Neural crest cell (in vitro differentiated cells): Measurements from ENCODE around the gene FMN1. TPM values are rescaled to one million over a fixed set of nuclear protein-coding genes. Genes with fewer than 3 reads are reported as not detected.

Experiments used
- DNase-seq: peaks from one replicate; pipeline ENCODE4 v3.0.0; 2021; ENCODE audit warnings: low read depth, mixed read lengths, low spot score
- H3K27ac Mint-ChIP-seq: one replicate; pipeline ENCODE4 v1.8.0; 2021; ENCODE audit warnings: mild to moderate bottlenecking, mixed read lengths; ENCODE audit not compliant: unreplicated experiment
- H3K27me3 Mint-ChIP-seq: 2 replicates; pipeline ENCODE4 v1.8.0; 2021; ENCODE audit warnings: low read depth, mild to moderate bottlenecking, mixed read lengths
- H3K36me3 Mint-ChIP-seq: 2 replicates; pipeline ENCODE4 v1.8.0; 2021; ENCODE audit warnings: low read depth, mild to moderate bottlenecking, mixed read lengths
- H3K4me1 Mint-ChIP-seq: 2 replicates; pipeline ENCODE4 v1.8.0; 2021; ENCODE audit warnings: mixed read lengths
- H3K4me3 Mint-ChIP-seq: one replicate; pipeline ENCODE4 v1.8.0; 2021; ENCODE audit warnings: mild to moderate bottlenecking, mixed read lengths
- H3K9me3 Mint-ChIP-seq: 2 replicates; pipeline ENCODE4 v1.8.0; 2021; ENCODE audit warnings: mixed read lengths
- total RNA-seq: library from RNA; stranded (reverse); gene quantifications from 2 replicates; pipeline ENCODE4 v1.2.1, GENCODE V29; 2021
- TF ChIP-seq, protein P1 (sequence below): fragments of 200-600 bp; sonication (generic); conservative IDR thresholded peaks from 2 replicates; pipeline ENCODE4 v1.5.0; 2021; ENCODE audit warnings: antibody characterized with exemption, mild to moderate bottlenecking

The FMN1 gene
- total RNA-seq, 1 donor from 2014 or later: 0.70 TPM

DNA sequence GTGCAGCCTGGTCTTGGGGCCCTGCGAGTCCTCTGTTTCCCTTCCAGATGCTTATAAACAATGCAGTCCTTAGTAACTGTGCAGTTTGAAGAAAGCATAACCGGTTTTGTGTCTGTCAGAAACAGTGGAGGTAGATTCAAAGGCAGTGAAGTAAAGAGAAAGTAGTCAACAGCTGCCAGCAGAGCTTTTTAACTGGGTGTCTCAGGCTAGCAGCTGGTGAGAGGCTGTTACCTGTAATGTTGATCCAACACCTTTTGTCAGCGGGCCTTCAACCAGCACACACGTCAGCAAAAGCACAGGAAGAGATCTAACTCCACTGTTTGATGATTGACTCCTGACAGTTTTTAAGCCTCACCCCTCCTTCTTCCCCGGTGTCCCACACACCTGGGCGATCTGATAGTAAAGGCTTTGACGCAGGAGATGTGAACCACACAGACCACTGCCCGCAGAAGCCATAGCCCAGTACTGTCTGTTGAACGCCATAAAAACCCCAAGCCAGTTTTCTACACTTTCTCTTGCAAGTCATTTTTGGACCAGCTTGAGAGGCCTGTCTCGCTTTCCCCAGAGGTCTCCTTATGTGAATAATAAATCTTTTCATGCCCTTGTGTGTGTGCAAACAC, 178.0 kb downstream of the FMN1 start:
- Mint-ChIP-seq H3K4me3 (no peak overlapping the region), H3K27ac (no peak overlapping the region), H3K4me1 (no peaks in the 10 kb centered on the region), H3K36me3 (no peaks in the 10 kb centered on the region), H3K27me3 (no peaks in the 10 kb centered on the region), H3K9me3 (no peaks in the 10 kb centered on the region)
- TF ChIP-seq, protein P1, sequence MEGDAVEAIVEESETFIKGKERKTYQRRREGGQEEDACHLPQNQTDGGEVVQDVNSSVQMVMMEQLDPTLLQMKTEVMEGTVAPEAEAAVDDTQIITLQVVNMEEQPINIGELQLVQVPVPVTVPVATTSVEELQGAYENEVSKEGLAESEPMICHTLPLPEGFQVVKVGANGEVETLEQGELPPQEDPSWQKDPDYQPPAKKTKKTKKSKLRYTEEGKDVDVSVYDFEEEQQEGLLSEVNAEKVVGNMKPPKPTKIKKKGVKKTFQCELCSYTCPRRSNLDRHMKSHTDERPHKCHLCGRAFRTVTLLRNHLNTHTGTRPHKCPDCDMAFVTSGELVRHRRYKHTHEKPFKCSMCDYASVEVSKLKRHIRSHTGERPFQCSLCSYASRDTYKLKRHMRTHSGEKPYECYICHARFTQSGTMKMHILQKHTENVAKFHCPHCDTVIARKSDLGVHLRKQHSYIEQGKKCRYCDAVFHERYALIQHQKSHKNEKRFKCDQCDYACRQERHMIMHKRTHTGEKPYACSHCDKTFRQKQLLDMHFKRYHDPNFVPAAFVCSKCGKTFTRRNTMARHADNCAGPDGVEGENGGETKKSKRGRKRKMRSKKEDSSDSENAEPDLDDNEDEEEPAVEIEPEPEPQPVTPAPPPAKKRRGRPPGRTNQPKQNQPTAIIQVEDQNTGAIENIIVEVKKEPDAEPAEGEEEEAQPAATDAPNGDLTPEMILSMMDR: no peak
- DNase-seq: no peak

DNA sequence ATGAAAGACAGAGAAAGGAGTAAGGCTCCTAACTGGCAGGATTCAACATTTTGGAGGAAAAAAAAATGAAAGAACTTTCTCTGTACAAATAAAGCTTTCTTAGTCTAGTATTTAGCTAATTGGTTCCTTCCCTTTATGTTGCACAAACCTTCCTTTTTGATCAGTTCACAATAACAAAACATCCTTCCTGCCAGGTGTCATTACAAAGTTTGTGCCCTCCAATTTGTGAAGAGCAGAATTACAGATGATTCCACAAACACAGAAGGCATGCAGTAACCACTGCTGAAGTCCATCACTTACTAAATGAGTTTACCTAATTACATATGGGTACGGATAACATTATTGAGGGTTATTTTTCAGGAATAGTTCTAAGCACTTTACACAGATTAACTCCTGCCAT, 179.9 kb downstream of the FMN1 start:
- Mint-ChIP-seq H3K36me3 (no peaks in the 10 kb centered on the region), H3K4me3 (no peak overlapping the region), H3K4me1 (no peaks in the 10 kb centered on the region), H3K27ac (no peak overlapping the region), H3K27me3 (no peaks in the 10 kb centered on the region), H3K9me3 (peaks cover under 1% of the 10 kb centered on the region)
- TF ChIP-seq, protein P1: no peak
- DNase-seq: no peak

DNA sequence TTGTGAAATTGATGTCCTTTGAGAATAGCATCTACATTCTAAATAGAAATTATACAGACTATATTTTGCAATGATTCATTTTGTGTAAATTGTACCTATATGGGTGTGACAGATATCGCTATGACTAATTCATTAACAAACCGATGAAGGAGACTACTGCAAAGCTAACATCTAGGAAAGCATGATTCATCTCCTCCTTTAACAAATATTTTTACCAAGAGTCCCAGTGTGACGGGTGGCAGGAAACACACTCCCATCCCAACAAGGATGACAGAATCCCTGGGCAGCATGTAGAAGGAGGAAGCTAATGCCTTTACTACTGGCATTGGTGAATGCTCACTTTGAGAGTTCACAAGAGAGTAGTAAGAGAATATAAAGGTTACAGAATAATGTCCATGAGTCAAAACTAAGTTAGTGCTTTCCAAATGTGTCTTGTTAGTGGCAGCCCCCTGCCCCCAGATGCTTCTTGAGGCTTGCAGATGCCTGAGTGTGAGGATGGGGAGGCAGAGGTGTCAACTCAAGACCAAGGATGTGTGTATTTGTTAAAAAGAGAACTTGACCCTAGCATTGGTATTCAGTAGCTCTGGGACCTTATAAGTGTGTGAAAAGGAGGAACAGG, 180.6 kb downstream of the FMN1 start:
- H3K4me3 Mint-ChIP-seq: no peak overlapping the region
- H3K4me1 Mint-ChIP-seq: no peaks in the 10 kb centered on the region
- H3K9me3 Mint-ChIP-seq: peaks cover 3% of the 10 kb centered on the region
- TF ChIP-seq, protein P1: no peak
- no peaks in the 10 kb centered on the region for H3K27me3 Mint-ChIP-seq
- DNase-seq: no peak
- H3K36me3 Mint-ChIP-seq: no peaks in the 10 kb centered on the region
- no peak overlapping the region for H3K27ac Mint-ChIP-seq

DNA sequence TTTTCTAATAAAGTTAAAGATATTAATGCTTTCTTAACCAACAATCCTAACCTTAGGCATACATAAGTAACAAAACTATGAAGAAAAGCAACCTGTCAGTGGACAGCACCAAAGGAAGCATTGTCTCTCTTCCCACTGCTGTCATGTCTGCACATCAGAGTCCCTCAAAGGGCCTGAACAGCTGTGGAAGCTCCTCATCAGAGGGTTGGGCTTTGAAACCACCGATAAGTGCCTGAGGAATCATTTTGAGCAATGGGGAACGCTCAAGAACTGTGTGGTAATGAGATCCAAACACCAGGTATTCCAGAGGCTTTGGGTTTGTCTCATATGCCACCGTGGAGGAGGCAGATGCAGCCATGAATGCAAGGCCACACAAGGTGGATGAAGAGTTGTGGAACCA, 182.5 kb downstream of the FMN1 start:
- Mint-ChIP-seq H3K9me3 (peaks cover 3% of the 10 kb centered on the region), H3K27me3 (no peaks in the 10 kb centered on the region), H3K36me3 (no peaks in the 10 kb centered on the region), H3K4me1 (peaks cover 6% of the 10 kb centered on the region), H3K27ac (no peak overlapping the region), H3K4me3 (no peak overlapping the region)
- no peak for DNase-seq
- TF ChIP-seq, protein P1: no peak

DNA sequence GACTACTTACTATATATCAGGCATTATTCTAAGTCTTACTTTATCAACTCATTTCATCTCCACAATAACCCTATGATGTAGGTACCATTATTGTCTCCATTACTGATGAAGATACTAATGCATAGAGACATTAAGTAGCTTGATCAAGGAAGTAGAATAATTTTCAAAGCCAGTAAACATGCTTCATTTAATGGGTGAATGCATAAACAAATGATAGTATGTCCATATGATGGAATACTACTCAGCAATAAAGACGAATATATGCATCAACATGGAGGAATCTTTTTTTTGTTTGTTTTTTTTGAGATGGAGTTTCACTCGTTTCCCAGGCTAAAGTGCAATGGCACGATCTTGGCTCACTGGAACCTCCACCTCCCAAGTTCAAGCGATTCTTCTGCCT, 184.9 kb downstream of the FMN1 start:
- Mint-ChIP-seq H3K4me1 (peaks cover 25% of the 10 kb centered on the region), H3K36me3 (no peaks in the 10 kb centered on the region), H3K4me3 (no peak overlapping the region), H3K27me3 (no peaks in the 10 kb centered on the region), H3K27ac (no peak overlapping the region), H3K9me3 (peaks cover 5% of the 10 kb centered on the region)
- no peak for DNase-seq
- TF ChIP-seq, protein P1: no peak
